H1 (cell line): ENCODE data around the gene ZBTB46. TPM values are rescaled to one million over a fixed set of nuclear protein-coding genes. Genes with fewer than 3 reads are reported as not detected.

Experiments used
- CTCF ChIA-PET: fragments of 300-600 bp; sonication (Branson Sonifier 250); formaldehyde crosslinking; loops from one replicate; lab custom pipeline; 2021; ENCODE audit not compliant: partially characterized antibody; lab: Charles Lee
- POLR2A ChIA-PET: fragments of 300-600 bp; sonication (Branson Sonifier 250); formaldehyde crosslinking; loops from one replicate; lab custom pipeline; 2021; ENCODE audit warnings: inconsistent platforms; ENCODE audit not compliant: partially characterized antibody; lab: Charles Lee
- DNase-seq, 2 experiments: peaks; one replicate each; pipeline versions ENCODE4 v3.0.0 to v3.0.0-alpha.2; 2010 to 2022; ENCODE audit warnings: low spot score in 2 of 2, low read depth in 1 of 2, mixed read lengths in 1 of 2
- FAIRE-seq: peaks from 2 replicates; lab custom pipeline; 2011; peaks lifted over from hg19 to GRCh38; lab: Jason Lieb, UNC
- H2AFZ ChIP-seq: 2 replicates; pipeline ENCODE4 v1.8.1; 2012; ENCODE audit warnings: low read length, inconsistent platforms
- H2AK5ac ChIP-seq: 2 replicates; pipeline ENCODE4 v1.6.1; 2013; ENCODE audit warnings: low read depth, low read length
- H2BK120ac ChIP-seq: replicated peaks from 2 replicates; pipeline ENCODE3; 2013; ENCODE audit warnings: low read depth, low read length, inconsistent platforms
- H2BK12ac ChIP-seq: 2 replicates; pipeline ENCODE4 v1.6.1; 2013; ENCODE audit warnings: low read depth, low read length
- H2BK15ac ChIP-seq: 2 replicates; pipeline ENCODE4 v1.6.1; 2013; ENCODE audit warnings: low read length
- H2BK20ac ChIP-seq: 2 replicates; pipeline ENCODE4 v1.6.1; 2013; ENCODE audit warnings: low read length
- H2BK5ac ChIP-seq: 2 replicates; pipeline ENCODE4 v1.6.1; 2013; ENCODE audit warnings: low read depth, low read length
- H3K14ac ChIP-seq: 2 replicates; pipeline ENCODE4 v1.6.1; 2013; ENCODE audit warnings: inconsistent platforms; ENCODE audit not compliant: insufficient read length
- H3K18ac ChIP-seq: 2 replicates; pipeline ENCODE4 v1.6.1; 2013; ENCODE audit warnings: low read length; ENCODE audit errors: extremely low read depth
- H3K23ac ChIP-seq: 2 replicates; pipeline ENCODE4 v1.6.1; 2013; ENCODE audit warnings: inconsistent platforms; ENCODE audit not compliant: insufficient read length
- H3K23me2 ChIP-seq: 2 replicates; pipeline ENCODE4 v1.6.1; 2013; ENCODE audit warnings: low read depth, low read length
- H3K27ac ChIP-seq: 2 replicates; pipeline ENCODE4 v1.6.1; 2011; ENCODE audit warnings: low read depth, low read length, inconsistent platforms
- H3K27me3 ChIP-seq, 4 experiments: replicated peaks in 1 of 4; 1 replicate in 1 of 4; 2 replicates in 3 of 4; pipeline versions ENCODE4 v1.6.1 to v1.8.1; 2011 to 2013; ENCODE audit warnings: low read length in 3 of 4, mild to moderate bottlenecking in 3 of 4, inconsistent platforms in 2 of 4, mixed read lengths in 2 of 4, moderate library complexity in 1 of 4; ENCODE audit not compliant: control insufficient read depth in 3 of 4, insufficient read depth in 3 of 4; ENCODE audit errors: extremely low read depth in 1 of 4
- H3K36me3 ChIP-seq, 4 experiments: 2 replicates each; pipeline versions ENCODE4 v1.6.1 to v1.8.1; 2011 to 2013; ENCODE audit warnings: mild to moderate bottlenecking in 4 of 4, low read length in 3 of 4, moderate library complexity in 2 of 4, control low read depth in 1 of 4, inconsistent platforms in 1 of 4; ENCODE audit not compliant: insufficient read depth in 4 of 4, control insufficient read depth in 2 of 4
- H3K4ac ChIP-seq: replicated peaks from 2 replicates; pipeline ENCODE3; 2013; ENCODE audit warnings: low read length, low read depth, mixed read lengths, inconsistent platforms; ENCODE audit not compliant: insufficient read length
- H3K4me1 ChIP-seq, 4 experiments: replicated peaks in 1 of 4; 1 replicate in 1 of 4; 2 replicates in 3 of 4; pipeline versions ENCODE4 v1.6.1 to v1.8.1; 2011 to 2013; ENCODE audit warnings: low read length in 3 of 4, inconsistent platforms in 2 of 4, mixed read lengths in 1 of 4; ENCODE audit not compliant: insufficient read depth in 4 of 4, control insufficient read depth in 3 of 4
- H3K4me2 ChIP-seq, 2 experiments: 2 replicates each; pipeline versions ENCODE4 v1.6.1 to v1.8.1; 2011 to 2013; ENCODE audit warnings: low read depth in 2 of 2, low read length in 2 of 2, control low read depth in 1 of 2, inconsistent platforms in 1 of 2, mild to moderate bottlenecking in 1 of 2; ENCODE audit not compliant: insufficient read depth in 1 of 2
- H3K4me3 ChIP-seq, 4 experiments: fragments of 200-600, 300-600 bp in 1 of 4; sonication (generic), shearing (Covaris generic), sonication (Bioruptor Twin) in 1 of 4; 2 replicates each; pipeline versions ENCODE4 v1.5.1 to v1.8.1; 2011 to 2016; ENCODE audit warnings: low read length in 4 of 4, low read depth in 3 of 4, control low read depth in 2 of 4, inconsistent platforms in 2 of 4, mild to moderate bottlenecking in 2 of 4, mixed read lengths in 1 of 4, moderate library complexity in 1 of 4; ENCODE audit not compliant: insufficient read depth in 2 of 4; ENCODE audit errors: extremely low read depth in 1 of 4
- H3K56ac ChIP-seq: replicated peaks from 2 replicates; pipeline ENCODE3; 2013; ENCODE audit warnings: low read depth, mild to moderate bottlenecking, mixed read lengths, low read length, inconsistent platforms; ENCODE audit not compliant: insufficient read length
- H3K79me1 ChIP-seq: 2 replicates; pipeline ENCODE4 v1.6.1; 2013; ENCODE audit warnings: low read depth, low read length, control low read depth
- H3K79me2 ChIP-seq, 2 experiments: 2 replicates each; pipeline versions ENCODE4 v1.6.1 to v1.8.1; 2012 to 2013; ENCODE audit warnings: low read length in 2 of 2, mild to moderate bottlenecking in 2 of 2, inconsistent platforms in 1 of 2; ENCODE audit not compliant: insufficient read depth in 2 of 2, control insufficient read depth in 1 of 2
- H3K9ac ChIP-seq, 4 experiments: replicated peaks in 1 of 4; 1 replicate in 1 of 4; 2 replicates in 3 of 4; pipeline versions ENCODE4 v1.6.1 to v1.8.1; 2011 to 2013; ENCODE audit warnings: low read depth in 3 of 4, low read length in 3 of 4, control low read depth in 2 of 4, mild to moderate bottlenecking in 2 of 4, moderate library complexity in 2 of 4, inconsistent platforms in 1 of 4; ENCODE audit errors: extremely low read depth in 1 of 4
- H3K9me3 ChIP-seq, 2 experiments: 2 replicates each; pipeline versions ENCODE4 v1.6.1 to v1.8.1; 2012 to 2013; ENCODE audit warnings: mild to moderate bottlenecking in 2 of 2, moderate library complexity in 2 of 2, control low read depth in 1 of 2, inconsistent platforms in 1 of 2, low read depth in 1 of 2, low read length in 1 of 2, mixed read lengths in 1 of 2; ENCODE audit not compliant: insufficient read depth in 2 of 2
- H4K20me1 ChIP-seq, 2 experiments: replicated peaks in 1 of 2; 2 replicates each; pipeline versions ENCODE3 to v1.8.1; 2011 to 2013; ENCODE audit warnings: inconsistent platforms in 2 of 2, low read length in 2 of 2, mild to moderate bottlenecking in 1 of 2; ENCODE audit not compliant: insufficient read depth in 2 of 2, control insufficient read depth in 1 of 2
- H4K5ac ChIP-seq: 2 replicates; pipeline ENCODE4 v1.6.1; 2013; ENCODE audit warnings: low read length, low read depth, mixed read lengths, inconsistent platforms; ENCODE audit not compliant: insufficient read length
- H4K8ac ChIP-seq: 2 replicates; pipeline ENCODE4 v1.8.0; 2013; ENCODE audit warnings: mild to moderate bottlenecking, moderate library complexity, low read length, inconsistent platforms; ENCODE audit not compliant: insufficient read depth; ENCODE audit errors: extremely low read depth
- H4K91ac ChIP-seq: replicated peaks from 2 replicates; pipeline ENCODE3; 2013; ENCODE audit warnings: low read length, mixed read lengths, inconsistent platforms; ENCODE audit not compliant: insufficient read length
- PHF8 ChIP-seq: fragments of 200-600 bp; sonication (generic); conservative IDR thresholded peaks from 2 replicates; pipeline ENCODE4 v1.7.1; 2012; ENCODE audit warnings: low read depth, mild to moderate bottlenecking, inconsistent platforms, low read length, moderate library complexity
- TEAD4 ChIP-seq: IDR thresholded peaks from 2 replicates; pipeline ENCODE4 v1.6.1; 2012; ENCODE audit warnings: low read depth, low read length, inconsistent platforms, mixed read lengths
- WGBS, 2 experiments: shearing (Covaris generic) in 1 of 2; methylation state at CpG; one replicate each; pipeline versions ENCODE4 v1.1.6 to v1.1.7; 2013 to 2015; ENCODE audit warnings: low lambda C conversion rate in 2 of 2, mixed read lengths in 2 of 2, inconsistent platforms in 1 of 2, low coverage in 1 of 2, missing lambda C conversion rate in 1 of 2; ENCODE audit not compliant: insufficient replicate concordance in 2 of 2, insufficient coverage in 1 of 2, insufficient read length in 1 of 2; ENCODE audit errors: extremely low coverage in 1 of 2, missing lambda C conversion rate in 1 of 2; 5-methylcytosine and 5-hydroxymethylcytosine counted together
- polyA plus RNA-seq, 7 experiments: library from polyadenylated mRNA; depleted of rRNA in 3 of 7; stranded (reverse) in 5 of 7; unstranded in 2 of 7; fragments of >200 nt in 5 of 7; fragments of 200-250 nt in 2 of 7; gene quantifications; 1 replicate in 5 of 7; 2 replicates in 1 of 7; 4 replicates in 1 of 7; pipeline versions ENCODE4 v1.2.1 to v1.2.3, GENCODE V29; 2011 to 2013; ENCODE audit warnings: missing spikeins in 2 of 7, mixed read lengths in 2 of 7
- total RNA-seq: library from RNA; stranded (reverse); fragmentation: NEBNext Ultra II Directional; extraction: Animal tissue kit (Norgen Biotek cat#: 25700); gene quantifications from 2 replicates; pipeline ENCODE4 v1.2.1, GENCODE V29; 2021

The ZBTB46 gene
- total and polyA plus RNA-seq, 2 of the 8 experiments (the other 6 are each of a cell fraction or from before 2014, with no cell fraction given): 6.4 to 22.4 TPM

GRCh38 chr20:63854766-63855362, 23.8 kb upstream of the ZBTB46 start:
- Histone ChIP-seq H4K20me1 (no peaks in the 10 kb centered on the region), H3K4me3 (peak overlapping the region in 3 of 4 experiments; percentile 34 to 56 (median 36); a peak in 5 of 8 replicates), H2AK5ac (peak overlapping the region; percentile 75; the same call in 1 of the 2 replicates), H2BK12ac (peak overlapping the region; percentile 50; the same call in 1 of the 2 replicates), H3K56ac (peak overlapping the region; percentile 21), H3K23ac (no peak overlapping the region), H2BK15ac (peak overlapping the region; percentile 81; the same call in 1 of the 2 replicates), H2AFZ (no peak overlapping the region), H3K4me1 (peaks cover 7 to 46% (median 41%) of the 10 kb centered on the region in 4 experiments), H2BK120ac (peak overlapping the region; percentile 59), H3K4me2 (peak overlapping the region; percentile 61 to 74), H3K79me2 (no peaks in the 10 kb centered on the region), H3K18ac (peak overlapping the region; percentile 96), H4K8ac (peak overlapping the region; percentile 85), H3K23me2 (peaks cover 8% of the 10 kb centered on the region; the same call in 1 of the 2 replicates), H3K79me1 (no peaks in the 10 kb centered on the region), H3K4ac (peak overlapping the region; percentile 95), H2BK5ac (peak overlapping the region; percentile 93; the same call in 1 of the 2 replicates), H4K91ac (peak overlapping the region; percentile 85), H3K9me3 (no peaks in the 10 kb centered on the region), H2BK20ac (peak overlapping the region; percentile 90; the same call in 1 of the 2 replicates), H3K27ac (no peak overlapping the region; the same call in 1 of the 2 replicates), H3K14ac (no peak overlapping the region), H3K27me3 (no peaks in the 10 kb centered on the region), H4K5ac (peak overlapping the region; percentile 68), H3K36me3 (no peaks in the 10 kb centered on the region), H3K9ac (no peak overlapping the region; a peak in 1 of 7 replicates)
- ChIA-PET POLR2A (interaction anchor here (0.9 to 4.9 kb wide), 8 partner anchors 8 to 147 kb away, joined by 3 to 34 read pairs (median 3); partner anchors contain the start of genes ARFRP1, TPD52L2 and ZGPAT), CTCF (interaction anchor here (1.0 to 3.1 kb wide), 8 partner anchors 10 to 119 kb away, joined by 3 to 13 read pairs (median 5); partner anchors contain the start of gene TPD52L2)
- FAIRE-seq (no peak), DNase-seq (peak in 1 of 2 experiments; percentile 69)
- WGBS, 2 experiments: 21% methylated on average over 17 of the region's 26 CpGs; no CpG with 5 or more reads in 1 of the 2 experiments
- no peak for TF ChIP-seq TEAD4
- 0 out of 2 replicates have a peak, but pooled peaks have one; percentile 22 for TF ChIP-seq PHF8
